Activated CD4-positive, alpha-beta T cell treated with anti-CD3 and anti-CD28 coated beads for 36 hours (primary cell): ENCODE results near the gene PXK. TPM values are rescaled to one million over a fixed set of nuclear protein-coding genes. Genes with fewer than 3 reads are reported as not detected.
"Not testable (repeated sequence)": the region's sequence is repeated elsewhere in the genome, so short reads cannot be mapped to it uniquely, and the experiment has no call there.

Experiments used
- ATAC-seq: fragments of 200-7000 bp; cut with Tn5 transposase; one replicate; pipeline ENCODE4 v1.10.0; 2021; ENCODE audit warnings: mild to moderate bottlenecking, moderate library complexity
- CTCF ChIA-PET: fragments of 350-600 bp; sonication (Branson Sonifier 250); formaldehyde crosslinking; loops from one replicate; lab custom pipeline; 2021; ENCODE audit warnings: antibody characterized with exemption; lab: Charles Lee
- POLR2A ChIA-PET: fragments of 350-600 bp; sonication (Branson Sonifier 250); formaldehyde crosslinking; loops from one replicate; lab custom pipeline; 2021; ENCODE audit warnings: antibody characterized with exemption, inconsistent platforms; lab: Charles Lee
- DNase-seq: peaks from one replicate; pipeline ENCODE4 v3.0.0-alpha.2; 2020
- H3K27ac Mint-ChIP-seq: one replicate; pipeline ENCODE4 v1.8.0; 2021; ENCODE audit warnings: mixed read lengths
- H3K27me3 Mint-ChIP-seq: one replicate; pipeline ENCODE4 v1.8.0; 2021; ENCODE audit warnings: mixed read lengths
- H3K36me3 Mint-ChIP-seq: one replicate; pipeline ENCODE4 v1.8.0; 2021; ENCODE audit warnings: low read depth, mixed read lengths
- H3K4me1 Mint-ChIP-seq: one replicate; pipeline ENCODE4 v1.8.0; 2021; ENCODE audit warnings: mixed read lengths
- H3K4me3 Mint-ChIP-seq: one replicate; pipeline ENCODE4 v1.8.0; 2021; ENCODE audit warnings: mild to moderate bottlenecking, moderate library complexity, mixed read lengths
- H3K9me3 Mint-ChIP-seq: one replicate; pipeline ENCODE4 v1.8.0; 2021; ENCODE audit warnings: low read depth, mixed read lengths
- intact Hi-C, 2 experiments: fragments of 100-400 bp; cut with DNase I in 1 of 2; cut with micrococcal nuclease in 1 of 2; formaldehyde crosslinking; loops; one replicate each; pipeline versions ENCODE4 v1.14.2 to v1.15.1; 2022 to 2024; cut with DNase I, micrococcal nuclease
- total RNA-seq, 2 experiments: library from RNA; stranded (reverse); gene quantifications; one replicate each; pipeline ENCODE4 v1.2.3, GENCODE V29; 2021

The PXK gene
- 10 to 100 TPM; 35.2 to 50.7 TPM for total RNA-seq

GRCh38 chr3:58332575-58333188, at the start of gene PXK:
Gene PXK (plus strand): TSS chr3:58332892. CDS start chr3:58332989, 97 bp downstream.
- H3K27ac Mint-ChIP-seq = peak within 1 kb of the TSS; percentile 96
- no peaks in the 10 kb centered on the region for H3K9me3 Mint-ChIP-seq
- peak; percentile 84 for ATAC-seq
- no peaks in the 10 kb centered on the region for H3K27me3 Mint-ChIP-seq
- peak within 1 kb of the TSS; percentile 100 for H3K4me3 Mint-ChIP-seq
- POLR2A ChIA-PET = no interaction called here
- CTCF ChIA-PET = interaction anchor here (1.3 to 9.4 kb wide), 3 partner anchors 9 to 25 kb away, joined by 5 to 58 read pairs (median 36); partner anchors contain the start of genes HTD2 and RPP14
- peaks cover 10% of the 10 kb centered on the region for H3K36me3 Mint-ChIP-seq
- H3K4me1 Mint-ChIP-seq = peaks cover 30% of the 10 kb centered on the region
- peak; percentile 89 for DNase-seq
- intact Hi-C loops = loop anchor here (1.0 to 5.0 kb wide), 6 partner anchors 8 to 160 kb away; partner anchors contain the start of genes KCTD6 (in 2 of the 2), ABHD6 (in 1 of the 2), HTD2 (in 1 of the 2) and PDHB (in 1 of the 2)

- ChIA-PET POLR2A (no interaction called here), CTCF (no interaction called here)
- no peaks in the 10 kb centered on the region for H3K9me3 Mint-ChIP-seq
- H3K27me3 Mint-ChIP-seq = no peaks in the 10 kb centered on the region
- peaks cover 4% of the 10 kb centered on the region for H3K36me3 Mint-ChIP-seq
- H3K4me3 Mint-ChIP-seq = no peak overlapping the region
- H3K4me1 Mint-ChIP-seq = no peaks in the 10 kb centered on the region
- DNase-seq (no peak), ATAC-seq (no peak)
- intact Hi-C loops = no loop called here
- no peak overlapping the region for H3K27ac Mint-ChIP-seq
Observed at GRCh38 chr3:58285334-58285733, 47.4 kb upstream of the PXK start.

DNA sequence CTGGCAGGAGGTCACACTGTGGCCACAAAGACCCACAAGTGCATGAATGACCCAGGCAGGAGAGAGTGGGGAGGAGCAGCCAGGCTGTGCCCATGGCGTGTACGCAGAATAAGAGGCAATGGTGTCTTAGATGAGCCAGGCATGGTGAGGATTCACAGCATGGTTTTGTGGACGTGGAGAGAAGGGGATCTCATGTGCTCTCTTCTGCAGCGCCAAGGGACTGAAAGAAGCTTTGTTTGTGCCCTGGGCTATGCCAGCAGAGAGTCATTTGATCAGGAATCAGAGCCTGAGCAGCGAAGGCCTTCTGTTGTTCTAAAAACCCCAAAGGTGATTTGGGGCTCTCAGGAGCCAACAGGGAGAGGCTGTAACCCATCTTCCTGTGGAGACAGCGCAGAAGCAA, 45.3 kb upstream of the PXK start:
- ChIA-PET CTCF (interaction anchor here (1.8 kb wide), 1 partner anchor 19 kb away, joined by 4 read pairs; the partner anchor contains the start of genes HTD2 and RPP14), POLR2A (no interaction called here)
- no peak overlapping the region for H3K27ac Mint-ChIP-seq
- peaks cover 4% of the 10 kb centered on the region for H3K36me3 Mint-ChIP-seq
- no peaks in the 10 kb centered on the region for H3K4me1 Mint-ChIP-seq
- no peaks in the 10 kb centered on the region for H3K9me3 Mint-ChIP-seq
- no peaks in the 10 kb centered on the region for H3K27me3 Mint-ChIP-seq
- DNase-seq = no peak
- intact Hi-C loops = no loop called here
- H3K4me3 Mint-ChIP-seq = no peak overlapping the region
- ATAC-seq = no peak

DNA sequence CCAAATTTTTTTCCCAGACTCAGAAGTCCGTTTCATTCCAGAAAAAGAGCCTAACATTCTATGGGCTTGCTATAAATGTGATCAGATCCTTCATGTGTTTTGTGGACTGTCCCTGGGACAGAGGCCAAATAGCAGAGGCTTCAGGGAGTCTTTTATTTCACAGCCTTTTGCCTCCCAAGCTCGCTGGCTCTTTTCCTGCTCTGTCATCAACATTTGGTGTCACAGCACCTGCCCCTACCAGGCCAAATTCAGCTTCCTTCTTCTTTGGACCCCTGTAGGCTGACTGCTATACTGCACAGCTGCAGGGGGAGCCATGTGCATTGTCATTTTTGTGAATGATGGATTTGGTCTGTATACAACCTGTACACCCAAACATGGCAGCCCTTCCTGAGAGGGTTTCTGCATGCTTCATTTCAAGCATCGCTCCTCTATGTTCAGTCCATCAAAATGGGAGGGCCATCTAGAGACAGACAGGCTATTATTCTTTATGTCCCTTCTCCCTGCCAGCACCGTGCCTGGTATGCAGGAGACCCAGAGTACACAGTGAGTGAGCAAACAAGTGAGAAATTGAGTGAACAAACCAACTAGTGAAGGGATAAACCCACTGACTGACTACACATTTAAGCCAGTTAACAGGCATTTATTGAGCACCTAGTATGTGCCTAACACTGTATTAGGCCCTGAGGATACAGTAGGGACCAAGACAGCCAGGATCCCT, 44.5 kb upstream of the PXK start:
- no peak overlapping the region for H3K27ac Mint-ChIP-seq
- H3K36me3 Mint-ChIP-seq = peaks cover 4% of the 10 kb centered on the region
- ChIA-PET CTCF (interaction anchor here (0.5 to 1.8 kb wide), 2 partner anchors 19 to 160 kb away, joined by 3 to 4 read pairs; partner anchors contain the start of genes HTD2 and RPP14), POLR2A (no interaction called here)
- no peak for DNase-seq
- ATAC-seq = no peak
- H3K9me3 Mint-ChIP-seq = no peaks in the 10 kb centered on the region
- no peaks in the 10 kb centered on the region for H3K4me1 Mint-ChIP-seq
- no peak overlapping the region for H3K4me3 Mint-ChIP-seq
- no peaks in the 10 kb centered on the region for H3K27me3 Mint-ChIP-seq
- intact Hi-C loops = no loop called here

DNA sequence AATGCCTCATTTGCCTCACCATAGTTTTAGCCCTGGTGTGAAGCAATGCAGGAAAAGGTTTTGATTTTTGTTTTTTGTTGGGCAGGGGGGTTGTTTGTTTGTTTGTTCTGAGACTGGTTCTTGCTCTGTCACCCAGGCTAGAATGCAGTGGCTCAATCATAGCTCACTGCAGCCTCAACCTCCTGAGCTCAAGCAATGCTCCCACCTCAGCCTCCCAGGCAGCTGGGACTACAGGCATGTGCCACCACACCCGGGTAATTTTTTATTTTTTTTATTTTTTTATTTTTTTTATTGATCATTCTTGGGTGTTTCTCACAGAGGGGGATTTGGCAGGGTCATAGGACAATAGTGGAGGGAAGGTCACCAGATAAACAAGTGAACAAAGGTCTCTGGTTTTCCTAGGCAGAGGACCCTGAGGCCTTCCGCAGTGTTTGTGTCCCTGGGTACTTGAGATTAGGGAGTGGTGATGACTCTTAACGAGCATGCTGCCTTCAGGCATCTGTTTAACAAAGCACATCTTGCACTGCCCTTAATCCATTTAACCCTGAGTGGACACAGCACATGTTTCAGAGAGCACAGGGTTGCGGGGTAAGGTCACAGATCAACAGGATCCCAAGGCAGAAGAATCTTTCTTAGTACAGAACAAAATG, 43.6 kb upstream of the PXK start:
- DNase-seq, H3K4me1 Mint-ChIP-seq, ATAC-seq, H3K36me3 Mint-ChIP-seq, POLR2A ChIA-PET, intact Hi-C loops, H3K27me3 Mint-ChIP-seq, H3K27ac Mint-ChIP-seq, H3K4me3 Mint-ChIP-seq, H3K9me3 Mint-ChIP-seq: not testable (repeated sequence)
- CTCF ChIA-PET = interaction anchor here (1.8 kb wide), 1 partner anchor 18 kb away, joined by 4 read pairs; the partner anchor contains the start of genes HTD2 and RPP14

GRCh38 chr3:58290446-58290845, 42.2 kb upstream of the PXK start:
- ATAC-seq, H3K27ac Mint-ChIP-seq, H3K4me3 Mint-ChIP-seq, intact Hi-C loops, POLR2A ChIA-PET, DNase-seq, CTCF ChIA-PET, H3K9me3 Mint-ChIP-seq, H3K27me3 Mint-ChIP-seq, H3K4me1 Mint-ChIP-seq, H3K36me3 Mint-ChIP-seq: not testable (repeated sequence)

DNA sequence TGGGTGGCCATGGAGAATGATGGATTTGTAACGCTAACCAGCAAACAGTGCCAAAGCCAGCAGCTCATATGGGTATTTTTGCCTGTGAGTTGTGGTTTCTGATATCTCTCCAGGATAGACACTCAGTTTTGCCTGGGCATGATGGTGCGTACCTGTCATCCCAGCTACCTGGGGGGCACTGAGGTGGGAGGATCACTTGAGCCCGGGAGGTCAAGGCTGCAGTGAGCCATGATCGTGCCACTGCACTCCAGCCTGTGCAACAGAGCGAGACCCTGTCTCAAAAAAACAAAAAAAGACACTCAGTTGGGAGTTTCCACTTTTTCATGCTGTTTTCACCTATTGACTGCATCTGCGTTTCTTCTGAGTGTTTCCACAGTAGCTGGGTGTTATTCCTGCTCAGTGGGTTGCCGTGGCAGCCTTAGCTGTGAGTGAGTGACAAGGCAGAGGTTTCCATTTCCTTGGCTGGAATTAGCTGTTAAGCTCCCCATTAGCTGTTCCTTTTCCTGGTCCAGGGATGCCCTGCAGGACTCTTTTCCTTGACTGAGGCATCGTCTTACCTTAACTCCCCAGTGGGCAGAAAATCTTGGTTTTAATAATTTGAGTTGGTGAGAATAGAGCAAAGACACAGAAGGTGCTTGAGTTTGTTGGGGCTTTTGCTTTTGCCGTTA, 40.9 kb upstream of the PXK start:
- H3K9me3 Mint-ChIP-seq = no peaks in the 10 kb centered on the region
- DNase-seq (no peak), ATAC-seq (no peak)
- CTCF ChIA-PET = interaction anchor here (0.6 kb wide), 2 partner anchors 170 to 283 kb away, joined by 3 read pairs; partner anchors contain the start of gene FLNB
- H3K36me3 Mint-ChIP-seq = no peaks in the 10 kb centered on the region
- POLR2A ChIA-PET = no interaction called here
- no peaks in the 10 kb centered on the region for H3K4me1 Mint-ChIP-seq
- H3K4me3 Mint-ChIP-seq = no peak overlapping the region
- intact Hi-C loops = no loop called here
- H3K27ac Mint-ChIP-seq = no peak overlapping the region
- H3K27me3 Mint-ChIP-seq = no peaks in the 10 kb centered on the region

- Mint-ChIP-seq H3K9me3 (no peaks in the 10 kb centered on the region), H3K27me3 (no peaks in the 10 kb centered on the region), H3K4me1 (no peaks in the 10 kb centered on the region), H3K36me3 (no peaks in the 10 kb centered on the region), H3K27ac (no peak overlapping the region), H3K4me3 (no peak overlapping the region)
- ChIA-PET POLR2A (no interaction called here), CTCF (no interaction called here)
- intact Hi-C loops = no loop called here
- ATAC-seq = no peak
- no peak for DNase-seq
Observed at GRCh38 chr3:58292866-58293265, 39.8 kb upstream of the PXK start.

- ATAC-seq (no peak), DNase-seq (no peak)
- ChIA-PET POLR2A (no interaction called here), CTCF (interaction anchor here (1.1 to 2.6 kb wide), 2 partner anchors 13 to 53 kb away, joined by 3 to 14 read pairs; partner anchors contain the start of genes HTD2 and RPP14)
- H3K9me3 Mint-ChIP-seq = no peaks in the 10 kb centered on the region
- no peaks in the 10 kb centered on the region for H3K4me1 Mint-ChIP-seq
- no peak overlapping the region for H3K27ac Mint-ChIP-seq
- H3K27me3 Mint-ChIP-seq = peaks cover 3% of the 10 kb centered on the region
- intact Hi-C loops = no loop called here
- H3K36me3 Mint-ChIP-seq = no peaks in the 10 kb centered on the region
- no peak overlapping the region for H3K4me3 Mint-ChIP-seq
Observed at GRCh38 chr3:58293516-58293915, 39.2 kb upstream of the PXK start.

DNA sequence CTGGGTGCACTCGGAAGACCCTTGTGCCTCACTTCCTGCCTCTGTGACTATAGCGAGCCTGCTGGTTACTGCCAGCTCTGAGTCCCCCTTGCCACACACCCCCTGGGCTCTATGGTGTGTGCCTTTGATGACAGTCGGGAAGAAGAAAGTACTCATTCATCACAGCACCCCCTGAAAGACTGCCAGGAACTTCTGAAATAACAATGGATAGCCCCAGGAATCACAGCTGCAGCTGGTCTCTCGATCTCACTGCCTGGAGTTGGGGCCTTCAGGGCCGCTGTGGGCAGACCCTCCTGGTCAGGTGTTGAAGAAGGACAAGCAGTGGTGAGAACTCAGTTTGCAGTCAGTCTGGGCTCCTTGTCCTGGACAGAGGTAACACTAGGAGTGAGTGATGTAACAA, 36.4 kb upstream of the PXK start:
- H3K27me3 Mint-ChIP-seq = peaks cover 12% of the 10 kb centered on the region
- CTCF ChIA-PET = interaction anchor here (0.6 to 1.2 kb wide), 3 partner anchors 58 to 1099 kb away, joined by 3 read pairs; no protein-coding TSS in a partner anchor
- no peaks in the 10 kb centered on the region for H3K4me1 Mint-ChIP-seq
- no peak for ATAC-seq
- H3K36me3 Mint-ChIP-seq = no peaks in the 10 kb centered on the region
- intact Hi-C loops = no loop called here
- no peak overlapping the region for H3K27ac Mint-ChIP-seq
- DNase-seq = no peak
- H3K4me3 Mint-ChIP-seq = no peak overlapping the region
- peaks cover under 1% of the 10 kb centered on the region for H3K9me3 Mint-ChIP-seq
- POLR2A ChIA-PET = no interaction called here

- no peak overlapping the region for H3K4me3 Mint-ChIP-seq
- H3K4me1 Mint-ChIP-seq = no peaks in the 10 kb centered on the region
- intact Hi-C loops = no loop called here
- no peak for DNase-seq
- ATAC-seq = no peak
- peaks cover 14% of the 10 kb centered on the region for H3K27me3 Mint-ChIP-seq
- CTCF ChIA-PET = interaction anchor here (0.6 to 1.2 kb wide), 3 partner anchors 9 to 1100 kb away, joined by 3 read pairs; partner anchors contain the start of genes HTD2 and RPP14
- POLR2A ChIA-PET = no interaction called here
- H3K27ac Mint-ChIP-seq = no peak overlapping the region
- H3K9me3 Mint-ChIP-seq = peaks cover 3% of the 10 kb centered on the region
- no peaks in the 10 kb centered on the region for H3K36me3 Mint-ChIP-seq
Observed at GRCh38 chr3:58296843-58297242, 35.8 kb upstream of the PXK start.
